ENCODE measurements around the gene HOXC10.

The HOXC10 gene

GRCh38 chr12:53985692-53985993 is 697 bp downstream of the HOXC10 start:
- no peak for DNase-seq (ENCODE audit: low read depth in 1 of 2, low spot score in 1 of 2)
- H3K27ac ChIP-seq (replicated peaks), result no peak overlapping the region
- H3K4me3 ChIP-seq (replicated peaks; ENCODE audit: insufficient read depth, low read length), result no peak overlapping the region
- H3K27me3 ChIP-seq (ENCODE audit: insufficient read depth, poor library complexity, severe bottlenecking), result peaks cover 44% of the 10 kb centered on the region
- TF ChIP-seq CTCF (IDR thresholded peaks at IDR 0.05; ENCODE audit: insufficient read depth, low read length), result no peak
- no peak for TF ChIP-seq REST (IDR thresholded peaks at IDR 0.05; ENCODE audit: insufficient replicate concordance, low read depth)
- no peak for TF ChIP-seq GABPA (IDR thresholded peaks at IDR 0.05; ENCODE audit: low read depth)
- TF ChIP-seq SPI1 (IDR thresholded peaks at IDR 0.05; ENCODE audit: borderline replicate concordance, low read depth), result no peak
- TF ChIP-seq POLR2AphosphoS5 (IDR thresholded peaks at IDR 0.05; ENCODE audit: low read depth), result no peak

GRCh38 chr12:53985994-53986685 is 1.2 kb downstream of the HOXC10 start:
- peaks cover 48% of the 10 kb centered on the region for H3K27me3 ChIP-seq (ENCODE audit: insufficient read depth, poor library complexity, severe bottlenecking)
- H3K4me3 ChIP-seq (replicated peaks; ENCODE audit: insufficient read depth, low read length), result no peak overlapping the region
- TF ChIP-seq REST (IDR thresholded peaks at IDR 0.05; ENCODE audit: insufficient replicate concordance, low read depth) (no peak), GABPA (IDR thresholded peaks at IDR 0.05; ENCODE audit: low read depth) (no peak), POLR2AphosphoS5 (IDR thresholded peaks at IDR 0.05; ENCODE audit: low read depth) (no peak), SPI1 (IDR thresholded peaks at IDR 0.05; ENCODE audit: borderline replicate concordance, low read depth) (no peak), CTCF (IDR thresholded peaks at IDR 0.05; ENCODE audit: insufficient read depth, low read length) (no peak)
- DNase-seq (ENCODE audit: low read depth in 1 of 2, low spot score in 1 of 2), result peak in 1 of 2 experiments; percentile 44
- no peak overlapping the region for H3K27ac ChIP-seq (replicated peaks)

- H3K27me3 ChIP-seq (ENCODE audit: insufficient read depth, poor library complexity, severe bottlenecking), result peaks cover 48% of the 10 kb centered on the region
- no peak for TF ChIP-seq CTCF (IDR thresholded peaks at IDR 0.05; ENCODE audit: insufficient read depth, low read length)
- TF ChIP-seq GABPA (IDR thresholded peaks at IDR 0.05; ENCODE audit: low read depth), result no peak
- TF ChIP-seq POLR2AphosphoS5 (IDR thresholded peaks at IDR 0.05; ENCODE audit: low read depth), result no peak
- no peak for TF ChIP-seq SPI1 (IDR thresholded peaks at IDR 0.05; ENCODE audit: borderline replicate concordance, low read depth)
- no peak for TF ChIP-seq REST (IDR thresholded peaks at IDR 0.05; ENCODE audit: insufficient replicate concordance, low read depth)
- DNase-seq (ENCODE audit: low read depth in 1 of 2, low spot score in 1 of 2), result no peak
- no peak overlapping the region for H3K4me3 ChIP-seq (replicated peaks; ENCODE audit: insufficient read depth, low read length)
- H3K27ac ChIP-seq (replicated peaks), result no peak overlapping the region
These were observed 1.9 kb downstream of the HOXC10 start for GRCh38 chr12:53986686-53987483.
